SJCRH30 (cell line): ENCODE measurements around the gene AP2A1. TPM values are rescaled to one million over a fixed set of nuclear protein-coding genes. Genes with fewer than 3 reads are reported as not detected.

Experiments used
- DNase-seq, 2 experiments: peaks; one replicate each; pipeline ENCODE4 v3.0.0-alpha.2; 2015 to 2020
- H3K27ac ChIP-seq: fragments of 250-450 bp; sonication (Bioruptor Pico); 2 replicates; pipeline ENCODE4 v1.5.1; 2020; ENCODE audit warnings: mild to moderate bottlenecking, moderate library complexity
- H3K27me3 ChIP-seq: fragments of 250-450 bp; sonication (Bioruptor Pico); 2 replicates; pipeline ENCODE4 v1.5.1; 2020; ENCODE audit warnings: mild to moderate bottlenecking, moderate library complexity
- H3K36me3 ChIP-seq: fragments of 250-450 bp; sonication (Bioruptor Pico); 2 replicates; pipeline ENCODE4 v1.5.1; 2020; ENCODE audit warnings: mild to moderate bottlenecking, moderate library complexity
- H3K4me1 ChIP-seq: fragments of 250-450 bp; sonication (Bioruptor Pico); 2 replicates; pipeline ENCODE4 v1.5.1; 2020; ENCODE audit warnings: mild to moderate bottlenecking, moderate library complexity
- H3K4me3 ChIP-seq: fragments of 250-450 bp; sonication (Bioruptor Pico); 2 replicates; pipeline ENCODE4 v1.5.1; 2020; ENCODE audit warnings: mild to moderate bottlenecking, moderate library complexity
- H3K9me3 ChIP-seq: fragments of 250-450 bp; sonication (Bioruptor Pico); replicated peaks from 2 replicates; pipeline ENCODE4 v1.5.1; 2020; ENCODE audit warnings: mild to moderate bottlenecking, moderate library complexity
- total RNA-seq: library from RNA; depleted of rRNA; stranded (reverse); fragments of >200 nt; shearing (Covaris generic); gene quantifications from 2 replicates; pipeline ENCODE4 v1.2.3, GENCODE V29; 2014

AP2A1 gene
- total RNA-seq, 1 experiment from 2014 or later = 68.8 TPM

DNA sequence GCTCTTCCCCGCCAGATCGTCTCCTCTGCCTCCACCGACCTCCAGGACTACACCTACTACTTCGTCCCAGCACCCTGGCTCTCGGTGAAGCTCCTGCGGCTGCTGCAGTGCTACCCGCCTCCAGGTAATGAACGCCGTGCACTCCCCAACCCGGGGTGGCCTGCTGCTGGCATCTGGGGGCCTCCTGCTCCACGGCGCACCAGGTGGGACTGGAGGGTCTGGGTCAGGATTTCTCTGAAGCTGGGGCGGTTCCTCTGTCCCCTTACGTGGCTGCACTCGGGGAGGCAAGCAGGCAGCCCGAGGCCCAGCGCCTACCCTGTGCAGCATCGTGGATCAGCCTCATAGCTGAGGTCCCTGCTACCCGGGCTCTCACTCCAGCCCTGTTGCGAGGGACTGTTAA lies 28.8 kb downstream of the AP2A1 start:
- H3K36me3 ChIP-seq = peaks cover 55% of the 10 kb centered on the region

GRCh38 chr19:49798574-49798973 lies 31.8 kb downstream of the AP2A1 start:
- H3K27me3 ChIP-seq = no peaks in the 10 kb centered on the region
- peaks cover 63% of the 10 kb centered on the region for H3K36me3 ChIP-seq
- no peak for DNase-seq
- no peaks in the 10 kb centered on the region for H3K4me1 ChIP-seq
- H3K4me3 ChIP-seq = no peak overlapping the region
- no peak overlapping the region for H3K27ac ChIP-seq
- no peaks in the 10 kb centered on the region for H3K9me3 ChIP-seq

More for the DNA sequence above, 28.8 kb downstream of the AP2A1 start:
- Histone ChIP-seq H3K27ac (no peak overlapping the region), H3K4me1 (no peaks in the 10 kb centered on the region), H3K4me3 (no peak overlapping the region), H3K9me3 (no peaks in the 10 kb centered on the region), H3K27me3 (no peaks in the 10 kb centered on the region)
- DNase-seq = no peak

GRCh38 chr19:49799271-49799797 lies 32.5 kb downstream of the AP2A1 start:
- no peaks in the 10 kb centered on the region for H3K4me1 ChIP-seq
- no peak overlapping the region for H3K27ac ChIP-seq
- DNase-seq = no peak
- no peak overlapping the region for H3K4me3 ChIP-seq
- no peaks in the 10 kb centered on the region for H3K27me3 ChIP-seq
- H3K36me3 ChIP-seq = peaks cover 64% of the 10 kb centered on the region
- H3K9me3 ChIP-seq = no peaks in the 10 kb centered on the region

GRCh38 chr19:49799798-49800376 lies 33.1 kb downstream of the AP2A1 start:
- Histone ChIP-seq H3K27me3 (no peaks in the 10 kb centered on the region), H3K4me3 (no peak overlapping the region), H3K27ac (no peak overlapping the region), H3K36me3 (peaks cover 63% of the 10 kb centered on the region), H3K4me1 (no peaks in the 10 kb centered on the region), H3K9me3 (no peaks in the 10 kb centered on the region)
- DNase-seq = no peak

DNA sequence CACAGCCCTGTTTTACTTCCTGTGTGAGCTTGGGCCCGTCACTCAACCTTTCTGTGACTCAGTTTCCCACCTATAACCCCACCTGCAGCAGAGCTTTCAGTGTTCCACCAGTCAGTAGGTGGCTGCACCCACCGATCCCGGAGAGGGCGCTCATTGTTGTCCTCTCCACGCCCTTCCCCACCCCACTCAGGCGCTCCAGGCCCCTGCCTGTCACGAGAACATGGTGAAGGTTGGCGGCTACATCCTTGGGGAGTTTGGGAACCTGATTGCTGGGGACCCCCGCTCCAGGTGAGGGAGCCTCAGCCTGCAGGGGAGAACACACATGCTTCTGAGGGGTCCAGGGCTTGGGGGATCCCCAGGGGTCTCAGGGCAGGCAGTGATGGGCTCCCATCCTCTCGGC lies 34.0 kb downstream of the AP2A1 start:
- H3K9me3 ChIP-seq = no peaks in the 10 kb centered on the region
- DNase-seq = no peak
- no peak overlapping the region for H3K27ac ChIP-seq
- H3K27me3 ChIP-seq = no peaks in the 10 kb centered on the region
- no peak overlapping the region for H3K4me3 ChIP-seq
- no peaks in the 10 kb centered on the region for H3K4me1 ChIP-seq
- H3K36me3 ChIP-seq = peaks cover 64% of the 10 kb centered on the region

DNA sequence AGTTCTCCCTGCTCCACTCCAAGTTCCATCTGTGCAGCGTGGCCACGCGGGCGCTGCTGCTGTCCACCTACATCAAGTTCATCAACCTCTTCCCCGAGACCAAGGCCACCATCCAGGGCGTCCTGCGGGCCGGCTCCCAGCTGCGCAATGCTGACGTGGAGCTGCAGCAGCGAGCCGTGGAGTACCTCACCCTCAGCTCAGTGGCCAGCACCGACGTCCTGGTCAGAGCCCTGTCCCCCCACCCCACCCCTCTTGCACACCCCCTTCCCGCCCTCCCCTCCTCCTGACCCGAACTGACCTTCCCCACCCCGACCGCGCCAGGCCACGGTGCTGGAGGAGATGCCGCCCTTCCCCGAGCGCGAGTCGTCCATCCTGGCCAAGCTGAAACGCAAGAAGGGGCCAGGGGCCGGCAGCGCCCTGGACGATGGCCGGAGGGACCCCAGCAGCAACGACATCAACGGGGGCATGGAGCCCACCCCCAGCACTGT lies 34.6 kb downstream of the AP2A1 start:
- Histone ChIP-seq H3K9me3 (no peaks in the 10 kb centered on the region), H3K4me3 (no peak overlapping the region), H3K27ac (no peak overlapping the region), H3K4me1 (no peaks in the 10 kb centered on the region), H3K36me3 (peaks cover 63% of the 10 kb centered on the region), H3K27me3 (no peaks in the 10 kb centered on the region)
- no peak for DNase-seq

DNA sequence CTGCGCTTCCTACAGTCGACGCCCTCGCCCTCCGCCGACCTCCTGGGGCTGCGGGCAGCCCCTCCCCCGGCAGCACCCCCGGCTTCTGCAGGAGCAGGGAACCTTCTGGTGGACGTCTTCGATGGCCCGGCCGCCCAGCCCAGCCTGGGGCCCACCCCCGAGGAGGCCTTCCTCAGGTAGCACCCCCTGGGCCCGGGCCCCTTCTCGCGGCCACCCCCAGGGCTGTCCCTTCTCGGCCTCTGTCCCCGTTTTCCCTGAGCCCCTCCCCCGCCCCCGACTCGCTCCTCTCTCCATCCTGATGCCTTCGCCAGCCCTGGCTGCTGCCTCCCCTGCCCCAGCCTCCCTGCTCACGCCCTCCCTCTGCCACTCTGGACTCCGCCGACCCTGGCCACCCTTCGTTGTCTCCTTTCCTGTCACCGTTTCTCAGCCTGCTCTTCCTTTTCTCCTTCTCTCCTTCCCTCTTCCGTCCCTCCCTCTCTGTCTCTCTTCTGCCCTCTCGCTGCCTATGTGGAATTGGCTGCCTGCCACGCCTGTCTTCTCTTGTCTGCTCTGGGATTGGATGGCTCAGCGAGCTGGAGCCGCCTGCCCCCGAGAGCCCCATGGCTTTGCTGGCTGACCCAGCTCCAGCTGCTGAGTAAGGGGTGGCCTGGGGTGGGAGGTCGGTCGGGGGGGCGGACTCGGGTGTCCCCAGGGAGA lies 35.3 kb downstream of the AP2A1 start:
- Histone ChIP-seq H3K9me3 (no peaks in the 10 kb centered on the region), H3K36me3 (peaks cover 57% of the 10 kb centered on the region), H3K4me1 (no peaks in the 10 kb centered on the region), H3K4me3 (no peak overlapping the region), H3K27me3 (no peaks in the 10 kb centered on the region), H3K27ac (no peak overlapping the region)
- peak; percentile 55 to 59 for DNase-seq

DNA sequence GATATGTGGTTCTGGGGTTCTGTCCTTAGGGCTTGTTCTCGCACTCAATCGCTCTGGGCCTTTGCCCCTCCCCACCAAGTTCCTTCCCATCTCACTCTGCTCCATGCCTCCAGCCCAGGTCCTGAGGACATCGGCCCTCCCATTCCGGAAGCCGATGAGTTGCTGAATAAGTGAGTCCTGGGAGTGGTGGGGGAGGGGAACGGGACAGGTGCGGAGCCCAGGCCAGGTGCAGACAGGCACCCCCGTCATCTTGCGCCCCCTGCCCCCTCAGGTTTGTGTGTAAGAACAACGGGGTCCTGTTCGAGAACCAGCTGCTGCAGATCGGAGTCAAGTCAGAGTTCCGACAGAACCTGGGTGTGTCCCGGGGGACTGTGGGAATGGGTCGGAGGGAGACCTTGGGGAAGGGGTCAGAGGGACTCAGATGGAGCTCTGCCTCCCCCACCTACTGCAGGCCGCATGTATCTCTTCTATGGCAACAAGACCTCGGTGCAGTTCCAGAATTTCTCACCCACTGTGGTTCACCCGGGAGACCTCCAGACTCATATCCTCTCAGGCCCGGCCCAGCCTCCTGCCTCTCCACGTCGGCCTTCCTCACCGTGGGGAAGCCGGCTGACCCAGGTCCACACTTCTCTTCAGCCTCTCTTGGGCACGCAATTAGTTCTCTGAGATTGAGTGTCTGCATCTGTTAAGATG lies 36.2 kb downstream of the AP2A1 start:
- H3K4me3 ChIP-seq = no peak overlapping the region
- H3K27me3 ChIP-seq = no peaks in the 10 kb centered on the region
- DNase-seq = no peak
- no peaks in the 10 kb centered on the region for H3K4me1 ChIP-seq
- H3K9me3 ChIP-seq = no peaks in the 10 kb centered on the region
- H3K36me3 ChIP-seq = peaks cover 54% of the 10 kb centered on the region
- H3K27ac ChIP-seq = no peak overlapping the region

DNA sequence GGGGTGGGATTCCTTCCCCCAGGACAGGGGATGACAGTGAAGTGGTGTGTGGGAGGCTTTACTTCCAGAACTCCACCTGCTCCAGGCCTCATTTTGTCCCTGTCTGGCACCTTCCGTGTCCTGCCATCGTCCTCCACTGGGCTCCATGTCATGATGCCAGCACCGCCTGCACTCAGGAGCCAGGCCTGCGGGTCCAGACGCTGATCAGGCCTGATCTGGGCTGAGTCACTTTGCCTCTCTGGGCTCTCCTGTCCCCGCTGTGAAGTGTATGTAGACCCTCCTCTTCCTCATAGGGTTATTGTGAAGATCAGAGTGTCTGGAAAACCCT lies 36.7 kb downstream of the AP2A1 start:
- Histone ChIP-seq H3K4me1 (no peaks in the 10 kb centered on the region), H3K9me3 (no peaks in the 10 kb centered on the region), H3K27me3 (no peaks in the 10 kb centered on the region), H3K4me3 (no peak overlapping the region), H3K36me3 (peaks cover 54% of the 10 kb centered on the region), H3K27ac (no peak overlapping the region)
- no peak for DNase-seq

DNA sequence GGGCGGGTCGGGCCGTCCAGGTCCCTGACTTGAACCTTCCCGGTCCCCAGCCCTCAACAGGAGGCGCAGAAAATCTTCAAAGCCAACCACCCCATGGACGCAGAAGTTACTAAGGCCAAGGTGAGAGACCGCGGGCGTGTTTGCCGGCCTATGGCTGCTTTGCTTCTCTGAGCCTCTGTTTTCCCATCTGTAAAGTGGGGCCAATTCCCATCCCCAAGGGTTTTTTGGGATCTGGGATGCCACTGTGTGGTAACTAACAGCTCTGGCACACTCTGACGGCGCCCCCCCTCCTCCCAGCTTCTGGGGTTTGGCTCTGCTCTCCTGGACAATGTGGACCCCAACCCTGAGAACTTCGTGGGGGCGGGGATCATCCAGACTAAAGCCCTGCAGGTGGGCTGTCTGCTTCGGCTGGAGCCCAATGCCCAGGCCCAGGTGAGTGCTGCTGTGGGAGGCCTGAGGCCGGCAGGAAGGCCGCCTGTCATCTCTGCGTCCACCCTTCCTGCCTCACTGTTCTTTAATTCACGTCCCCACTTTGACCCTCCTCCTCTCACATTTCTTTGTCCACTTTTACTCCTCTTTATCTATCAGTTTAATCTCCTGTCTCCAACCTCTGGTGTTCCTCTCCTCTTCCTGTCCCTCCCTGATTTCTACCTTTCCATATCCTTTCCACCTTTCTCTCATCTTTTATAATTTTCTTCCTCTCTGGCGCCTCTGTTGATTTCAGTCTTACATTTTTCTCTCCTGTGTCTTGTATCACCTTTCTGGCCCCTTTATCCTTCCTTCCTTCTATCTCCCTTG lies 39.2 kb downstream of the AP2A1 start:
- peaks cover 32% of the 10 kb centered on the region for H3K36me3 ChIP-seq
- H3K9me3 ChIP-seq = no peaks in the 10 kb centered on the region

GRCh38 chr19:49806620-49806959 lies 39.8 kb downstream of the AP2A1 start:
- H3K4me1 ChIP-seq = no peaks in the 10 kb centered on the region
- peaks cover 32% of the 10 kb centered on the region for H3K36me3 ChIP-seq
- no peak overlapping the region for H3K27ac ChIP-seq
- H3K27me3 ChIP-seq = no peaks in the 10 kb centered on the region
- H3K4me3 ChIP-seq = no peak overlapping the region
- H3K9me3 ChIP-seq = no peaks in the 10 kb centered on the region
- DNase-seq = no peak

More for the DNA sequence above, 39.2 kb downstream of the AP2A1 start:
- DNase-seq = no peak
- no peaks in the 10 kb centered on the region for H3K27me3 ChIP-seq
- no peak overlapping the region for H3K27ac ChIP-seq
- H3K4me1 ChIP-seq = no peaks in the 10 kb centered on the region
- no peak overlapping the region for H3K4me3 ChIP-seq

GRCh38 chr19:49807058-49807903 lies 40.5 kb downstream of the AP2A1 start:
- no peak overlapping the region for H3K27ac ChIP-seq
- H3K4me3 ChIP-seq = no peak overlapping the region
- no peak for DNase-seq
- H3K27me3 ChIP-seq = no peaks in the 10 kb centered on the region
- no peaks in the 10 kb centered on the region for H3K4me1 ChIP-seq
- peaks cover 32% of the 10 kb centered on the region for H3K36me3 ChIP-seq
- no peaks in the 10 kb centered on the region for H3K9me3 ChIP-seq

DNA sequence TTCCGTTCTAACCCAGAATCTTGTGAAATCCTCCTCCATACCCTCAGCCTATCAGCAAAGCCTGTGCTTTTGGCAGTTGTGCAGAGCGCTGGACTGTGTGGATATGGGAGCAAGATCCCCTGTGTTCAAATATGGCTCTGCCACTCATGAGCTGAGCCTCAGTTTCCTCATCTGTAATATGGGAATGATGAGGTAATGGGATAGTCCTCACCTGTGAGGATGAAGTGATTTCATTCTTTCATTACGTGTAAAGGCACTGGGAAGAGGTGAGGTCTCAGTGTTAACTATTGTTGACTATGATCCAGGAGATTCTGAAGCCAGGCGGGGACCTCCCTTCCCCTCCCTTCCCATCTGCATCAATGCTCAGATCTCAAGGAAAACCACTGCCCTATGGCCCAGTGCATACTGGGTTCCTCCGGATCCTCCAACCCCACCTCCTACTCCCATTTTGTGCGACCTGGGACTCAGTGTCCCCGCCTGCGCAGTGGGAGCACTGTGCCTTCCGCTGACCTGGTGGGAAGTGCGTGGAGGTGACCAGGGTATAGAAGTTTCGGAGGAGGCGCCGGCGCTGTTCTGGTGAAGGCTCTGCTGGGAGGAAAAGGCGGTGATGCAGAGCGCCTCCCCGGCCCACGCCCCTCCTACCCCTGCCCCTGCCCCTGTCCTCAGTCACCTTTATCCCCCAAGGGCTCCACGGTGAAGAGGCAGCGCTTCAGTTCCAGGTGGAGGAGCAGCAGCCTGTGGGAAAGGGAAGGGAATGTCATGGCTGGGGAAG lies 41.3 kb downstream of the AP2A1 start:
- H3K4me3 ChIP-seq = no peak overlapping the region
- no peak for DNase-seq
- H3K27me3 ChIP-seq = no peaks in the 10 kb centered on the region
- H3K4me1 ChIP-seq = no peaks in the 10 kb centered on the region
- H3K36me3 ChIP-seq = peaks cover 26% of the 10 kb centered on the region
- no peaks in the 10 kb centered on the region for H3K9me3 ChIP-seq
- H3K27ac ChIP-seq = no peak overlapping the region
